ENCODE results near the gene CHD2.

The CHD2 gene

GRCh38 chr15:93035953-93036810, 136.1 kb downstream of the CHD2 start:
- no peak for TF ChIP-seq ARNTL (CRISPR knock-in tag; IDR thresholded peaks at IDR 0.05; ENCODE audit: borderline replicate concordance, low read depth)
- no peak for TF ChIP-seq ZC3H10 (CRISPR knock-in tag; IDR thresholded peaks at IDR 0.05)
- no peak for TF ChIP-seq GLIS3 (CRISPR knock-in tag; IDR thresholded peaks at IDR 0.05)
- no peak for TF ChIP-seq ZNF565 (CRISPR knock-in tag; conservative IDR thresholded peaks at IDR 0.05; ENCODE audit: low read depth)
- TF ChIP-seq CSRNP3 (CRISPR knock-in tag; IDR thresholded peaks at IDR 0.05), result no peak
- no peak for TF ChIP-seq ISL1 (CRISPR knock-in tag; IDR thresholded peaks at IDR 0.05)
- peak; percentile 65 for ATAC-seq

GRCh38 chr15:93036951-93037819, 137.1 kb downstream of the CHD2 start:
- no peak; the same call in 2 of the 3 replicates for ATAC-seq
- TF ChIP-seq ZNF8 (CRISPR knock-in tag; IDR thresholded peaks at IDR 0.05) (no peak), TSHZ2 (CRISPR knock-in tag; IDR thresholded peaks at IDR 0.05) (no peak), TCF4 (CRISPR knock-in tag; IDR thresholded peaks at IDR 0.05; ENCODE audit: borderline replicate concordance) (no peak), SNAI2 (CRISPR knock-in tag; IDR thresholded peaks at IDR 0.05) (no peak), ZFP3 (CRISPR knock-in tag; IDR thresholded peaks at IDR 0.05) (no peak), ZNF70 (CRISPR knock-in tag; IDR thresholded peaks at IDR 0.05) (no peak), ESRRG (CRISPR knock-in tag; IDR thresholded peaks at IDR 0.05) (no peak), PATZ1 (CRISPR knock-in tag; IDR thresholded peaks at IDR 0.05; ENCODE audit: borderline replicate concordance) (no peak), TOX (CRISPR knock-in tag; IDR thresholded peaks at IDR 0.05; ENCODE audit: borderline replicate concordance) (no peak), CREB5 (CRISPR knock-in tag; IDR thresholded peaks at IDR 0.05; ENCODE audit: low read depth) (no peak), ISL1 (CRISPR knock-in tag; IDR thresholded peaks at IDR 0.05) (no peak), ARNTL (CRISPR knock-in tag; IDR thresholded peaks at IDR 0.05; ENCODE audit: borderline replicate concordance, low read depth) (no peak), ZNF565 (CRISPR knock-in tag; conservative IDR thresholded peaks at IDR 0.05; ENCODE audit: low read depth) (no peak)

- no peak for ATAC-seq
- TF ChIP-seq ZC3H10 (CRISPR knock-in tag; IDR thresholded peaks at IDR 0.05) (no peak), ZNF565 (CRISPR knock-in tag; conservative IDR thresholded peaks at IDR 0.05; ENCODE audit: low read depth) (no peak), ZFP3 (CRISPR knock-in tag; IDR thresholded peaks at IDR 0.05) (no peak), CSRNP3 (CRISPR knock-in tag; IDR thresholded peaks at IDR 0.05) (no peak), ESRRG (CRISPR knock-in tag; IDR thresholded peaks at IDR 0.05) (no peak), ZFP30 (CRISPR knock-in tag; IDR thresholded peaks at IDR 0.05) (no peak), PPARA (CRISPR knock-in tag; IDR thresholded peaks at IDR 0.05; ENCODE audit: borderline replicate concordance) (no peak), SNAI2 (CRISPR knock-in tag; IDR thresholded peaks at IDR 0.05) (no peak), TOX (CRISPR knock-in tag; IDR thresholded peaks at IDR 0.05; ENCODE audit: borderline replicate concordance) (no peak), TCF4 (CRISPR knock-in tag; IDR thresholded peaks at IDR 0.05; ENCODE audit: borderline replicate concordance) (no peak), GLIS3 (CRISPR knock-in tag; IDR thresholded peaks at IDR 0.05) (no peak), POU6F1 (CRISPR knock-in tag; IDR thresholded peaks at IDR 0.05; ENCODE audit: borderline replicate concordance, low read depth) (no peak), ISL1 (CRISPR knock-in tag; IDR thresholded peaks at IDR 0.05) (no peak), CREB5 (CRISPR knock-in tag; IDR thresholded peaks at IDR 0.05; ENCODE audit: low read depth) (no peak)
Measured at GRCh38 chr15:93037820-93038705, 137.9 kb downstream of the CHD2 start.
